Endothelial cell of umbilical vein (primary cell): ENCODE data around the gene DENR. TPM values are rescaled to one million over a fixed set of nuclear protein-coding genes. Genes with fewer than 3 reads are reported as not detected.

ENCODE experiments used
- BruUV-seq: library from RNA; stranded (reverse); fragments of 400-500 nt; replicated peaks from 2 replicates; lab custom pipeline; 2021; lab: Mats Ljungman, UMichigan
- CTCF ChIA-PET: fragments of 300-600, 350-600 bp; sonication (Branson Sonifier 250); formaldehyde crosslinking; loops from one replicate; lab custom pipeline; 2021; ENCODE audit warnings: antibody characterized with exemption, inconsistent platforms; lab: Charles Lee
- POLR2A ChIA-PET: fragments of 300-600, 350-600 bp; sonication (Branson Sonifier 250); formaldehyde crosslinking; loops from one replicate; lab custom pipeline; 2021; ENCODE audit warnings: antibody characterized with exemption, inconsistent platforms; lab: Charles Lee
- DNase-seq: peaks from one replicate; pipeline ENCODE4 v3.0.0-alpha.2; 2011; ENCODE audit warnings: low read depth, low spot score
- FAIRE-seq: peaks from 2 replicates; lab custom pipeline; 2011; peaks lifted over from hg19 to GRCh38; lab: Jason Lieb, UNC
- H2AFZ ChIP-seq: 2 replicates; pipeline ENCODE4 v1.6.0; 2012; ENCODE audit warnings: low read depth, low read length, control low read depth, inconsistent platforms
- H3K27ac ChIP-seq: 2 replicates; pipeline ENCODE4 v1.5.1; 2011; ENCODE audit warnings: low read depth, mild to moderate bottlenecking, control low read depth, low read length, moderate library complexity; ENCODE audit not compliant: insufficient read depth
- H3K27me3 ChIP-seq, 2 experiments: 2 replicates each; pipeline versions ENCODE4 v1.6.0 to v1.6.1; 2011; ENCODE audit warnings: low read length in 2 of 2, mixed read lengths in 1 of 2; ENCODE audit not compliant: control insufficient read depth in 2 of 2, insufficient read depth in 2 of 2
- H3K36me3 ChIP-seq, 2 experiments: 2 replicates in 1 of 2; 3 replicates in 1 of 2; pipeline ENCODE4 v1.5.1; 2011; ENCODE audit warnings: low read length in 2 of 2, mild to moderate bottlenecking in 1 of 2, moderate library complexity in 1 of 2; ENCODE audit not compliant: control insufficient read depth in 2 of 2, insufficient read depth in 2 of 2; ENCODE audit errors: extremely low read depth in 1 of 2
- H3K4me1 ChIP-seq: 3 replicates; pipeline ENCODE4 v1.5.1; 2011; ENCODE audit warnings: mild to moderate bottlenecking, low read length; ENCODE audit not compliant: control insufficient read depth, insufficient read depth; ENCODE audit errors: extremely low read depth
- H3K4me2 ChIP-seq: 2 replicates; pipeline ENCODE4 v1.6.1; 2011; ENCODE audit warnings: low read length, control low read depth, mixed read lengths; ENCODE audit not compliant: insufficient read depth
- H3K4me3 ChIP-seq, 3 experiments: fragments of 200-600 bp in 1 of 3; sonication (generic), shearing (Covaris generic) in 1 of 3; replicated peaks in 1 of 3; 2 replicates each; pipeline ENCODE4 v1.5.1; 2011 to 2016; ENCODE audit warnings: control low read depth in 3 of 3, low read length in 3 of 3, mild to moderate bottlenecking in 2 of 3, inconsistent platforms in 1 of 3, low read depth in 1 of 3, moderate library complexity in 1 of 3; ENCODE audit not compliant: insufficient read depth in 1 of 3
- H3K79me2 ChIP-seq: 2 replicates; pipeline ENCODE4 v1.6.0; 2012; ENCODE audit warnings: low read length, inconsistent platforms; ENCODE audit not compliant: control insufficient read depth, insufficient read depth
- H3K9ac ChIP-seq: replicated peaks from 2 replicates; pipeline ENCODE3; 2011; ENCODE audit warnings: low read length, control low read depth; ENCODE audit not compliant: insufficient read depth; ENCODE audit errors: extremely low read depth
- H3K9me1 ChIP-seq: replicated peaks from 3 replicates; pipeline ENCODE4 v1.6.0; 2011; ENCODE audit warnings: mild to moderate bottlenecking, low read length; ENCODE audit not compliant: control insufficient read depth, insufficient read depth; ENCODE audit errors: extremely low read depth
- H3K9me3 ChIP-seq: replicated peaks from 2 replicates; pipeline ENCODE4 v1.5.1; 2012; ENCODE audit warnings: low read length, inconsistent platforms; ENCODE audit not compliant: control insufficient read depth, insufficient read depth
- H4K20me1 ChIP-seq: replicated peaks from 2 replicates; pipeline ENCODE3; 2011; ENCODE audit warnings: mild to moderate bottlenecking, low read length; ENCODE audit not compliant: control insufficient read depth, insufficient read depth; ENCODE audit errors: extremely low read depth
- CTCF ChIP-seq, 2 donors: IDR thresholded peaks; 1 replicate in 1 of 2; 2 replicates in 1 of 2; pipeline ENCODE4 v1.5.1; 2011; ENCODE audit warnings: low read length in 2 of 2, mild to moderate bottlenecking in 2 of 2, moderate library complexity in 2 of 2, control low read depth in 1 of 2, inconsistent platforms in 1 of 2, low read depth in 1 of 2; ENCODE audit not compliant: insufficient read depth in 1 of 2; ENCODE audit errors: extremely low read depth in 1 of 2
- EZH2 ChIP-seq: IDR thresholded peaks from 2 replicates; pipeline ENCODE4 v1.6.1; 2012; ENCODE audit warnings: borderline replicate concordance, low read depth, mild to moderate bottlenecking, moderate library complexity, low read length, inconsistent platforms; ENCODE audit not compliant: severe bottlenecking
- FOS ChIP-seq: IDR thresholded peaks from 2 replicates; pipeline ENCODE4 v1.6.1; 2011; ENCODE audit warnings: mild to moderate bottlenecking, low read length, moderate library complexity, borderline replicate concordance; ENCODE audit not compliant: insufficient read depth
- GATA2 ChIP-seq: IDR thresholded peaks from 2 replicates; pipeline ENCODE4 v1.7.0; 2011; ENCODE audit warnings: low read depth, mild to moderate bottlenecking, moderate library complexity, mixed read lengths, low read length; ENCODE audit not compliant: insufficient read length, insufficient read depth
- JUN ChIP-seq: IDR thresholded peaks from 2 replicates; pipeline ENCODE4 v1.6.1; 2011; ENCODE audit warnings: borderline replicate concordance, low read depth; ENCODE audit not compliant: insufficient read length, insufficient read depth
- MAX ChIP-seq: IDR thresholded peaks from 2 replicates; pipeline ENCODE4 v1.6.1; 2011; ENCODE audit not compliant: insufficient read depth, insufficient read length
- MYC ChIP-seq: IDR thresholded peaks from one replicate; pipeline ENCODE4 v1.6.1; 2011; ENCODE audit warnings: mild to moderate bottlenecking, low read depth, low read length
- POLR2A ChIP-seq: IDR thresholded peaks from 2 replicates; pipeline ENCODE4 v1.6.1; 2012; ENCODE audit warnings: low read depth, mild to moderate bottlenecking, control low read depth, low read length
- POLR2AphosphoS5 ChIP-seq: IDR thresholded peaks from 2 replicates; pipeline ENCODE4 v1.6.1; 2012; ENCODE audit warnings: low read depth, mild to moderate bottlenecking, control low read depth, low read length, moderate library complexity; ENCODE audit not compliant: insufficient read depth
- dilution Hi-C: fragments of 300-500 bp; cut with MboI; formaldehyde crosslinking; loops from one replicate; pipeline ENCODE4 v1.15.0; 2019; ENCODE audit warnings: low sequenced_read_pairs; ENCODE audit not compliant: extremely low pct_ligation_motif_present
- intact Hi-C: fragments of 100-400 bp; cut with micrococcal nuclease; formaldehyde crosslinking; loops from one replicate; pipeline ENCODE4 v1.10.0; 2022
- polyA plus RNA-seq, 4 experiments: library from polyadenylated mRNA; depleted of rRNA in 3 of 4; stranded (reverse) in 3 of 4; unstranded in 1 of 4; fragments of >200 nt; gene quantifications; 2 replicates each; pipeline versions ENCODE4 v1.2.1 to v1.2.3, GENCODE V29; 2011 to 2012; ENCODE audit warnings: missing spikeins in 1 of 4
- total RNA-seq: library from RNA; stranded (reverse); gene quantifications from 2 replicates; pipeline ENCODE4 v1.2.3, GENCODE V29; 2021

The DENR gene
- total and polyA plus RNA-seq, 2 donors (not counting 3 experiments of a cell fraction or from before 2014, with no cell fraction given) = 25.8 to 70.3 TPM

GRCh38 chr12:122724641-122725243 lies 27.9 kb upstream of the DENR start:
- POLR2A ChIA-PET = no interaction called here
- H4K20me1 ChIP-seq = no peaks in the 10 kb centered on the region
- peaks cover 19% of the 10 kb centered on the region for H3K4me1 ChIP-seq
- H3K36me3 ChIP-seq = no peaks in the 10 kb centered on the region
- BruUV-seq = no TSS peak
- H3K79me2 ChIP-seq = no peaks in the 10 kb centered on the region
- intact Hi-C loops (no loop called here), dilution Hi-C loops (no loop called here)
- H3K9me3 ChIP-seq = no peaks in the 10 kb centered on the region
- H3K4me2 ChIP-seq = no peak overlapping the region
- no peak overlapping the region for H2AFZ ChIP-seq
- H3K27me3 ChIP-seq = no peaks in the 10 kb centered on the region
- DNase-seq (no peak), FAIRE-seq (no peak)
- CTCF ChIA-PET = interaction anchor here (1.6 kb wide), 1 partner anchor 87 kb away, joined by 5 read pairs; no protein-coding TSS in a partner anchor
- no peak overlapping the region for H3K27ac ChIP-seq
- H3K9ac ChIP-seq = no peak overlapping the region
- no peak overlapping the region for H3K4me3 ChIP-seq
- no peaks in the 10 kb centered on the region for H3K9me1 ChIP-seq
- TF ChIP-seq JUN (no peak), POLR2A (no peak), MYC (no peak), MAX (no peak), FOS (no peak), EZH2 (no peak), CTCF (IDR thresholded peaks at IDR 0.05; ENCODE audit: extremely low read depth in 1 of 2, insufficient read depth in 1 of 2, low read depth in 1 of 2, low read length in 2 of 2) (no peak), POLR2AphosphoS5 (no peak), GATA2 (no peak)
